Stimulated activated CD4-positive, alpha-beta T cell treated with anti-CD3 and anti-CD28 coated beads, TNF-alpha, amount 100 ng/mL, for 24 hours (primary cell): Measurements from ENCODE around the gene IL1RAP.

Experiments
- DNase-seq, 3 experiments: peaks; one replicate each; pipeline ENCODE4 v3.0.0-alpha.2; 2020; ENCODE audit warnings: low read depth in 3 of 3

IL1RAP gene

DNA sequence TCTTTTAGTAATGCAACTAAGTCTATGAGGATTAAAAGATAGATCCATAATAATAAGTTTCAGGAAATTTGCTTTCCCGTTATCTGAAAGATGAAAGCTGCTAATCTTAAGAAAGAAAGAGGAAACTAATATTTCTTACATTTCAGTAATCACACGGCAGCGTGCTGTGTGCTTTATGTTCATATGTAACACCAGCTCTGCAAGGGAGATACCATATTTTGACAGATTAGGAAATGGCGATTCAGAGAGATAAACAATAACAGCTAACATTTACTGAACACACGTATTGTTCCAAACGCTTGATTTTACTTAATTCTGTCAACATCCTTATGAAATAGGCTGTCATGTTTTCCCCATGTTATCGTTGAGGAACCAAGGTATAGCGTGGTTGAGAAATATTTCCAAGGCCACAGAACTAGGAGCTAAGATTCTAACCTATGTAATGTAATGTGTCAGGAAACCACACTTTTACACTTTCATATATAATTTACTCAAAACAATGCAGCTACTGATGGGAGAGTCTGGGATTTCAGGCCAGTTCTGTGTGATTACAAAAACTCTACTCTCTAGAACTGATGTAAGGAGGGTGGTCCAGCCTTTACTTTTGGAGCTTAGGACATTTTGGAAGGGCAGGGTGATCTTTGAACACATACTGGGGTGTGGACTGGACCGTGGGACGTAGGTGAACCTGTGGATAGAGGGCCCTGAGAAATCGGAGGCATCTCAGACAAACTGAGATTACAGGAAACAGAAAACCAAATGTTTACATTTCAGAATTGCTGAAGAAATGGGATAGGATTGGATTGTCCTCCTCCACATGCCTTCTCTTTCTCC lies 100.6 kb downstream of the IL1RAP start:
- no peak for DNase-seq

DNA sequence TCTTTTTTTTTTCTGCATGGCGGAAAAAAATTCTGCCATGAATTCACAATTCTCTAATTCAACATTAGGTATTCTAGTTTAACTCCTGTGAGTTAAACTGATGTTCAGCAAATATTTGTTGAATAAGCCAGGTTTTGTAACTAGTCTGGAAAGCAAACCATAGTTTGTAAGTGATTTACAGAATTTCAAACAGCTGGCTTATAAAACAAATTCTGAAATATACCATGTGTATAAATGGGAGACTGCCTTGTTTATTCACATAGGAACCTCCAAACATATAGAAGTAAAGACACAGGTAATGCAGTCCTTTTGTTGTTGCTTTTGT lies 101.1 kb downstream of the IL1RAP start:
- no peak for DNase-seq

DNA sequence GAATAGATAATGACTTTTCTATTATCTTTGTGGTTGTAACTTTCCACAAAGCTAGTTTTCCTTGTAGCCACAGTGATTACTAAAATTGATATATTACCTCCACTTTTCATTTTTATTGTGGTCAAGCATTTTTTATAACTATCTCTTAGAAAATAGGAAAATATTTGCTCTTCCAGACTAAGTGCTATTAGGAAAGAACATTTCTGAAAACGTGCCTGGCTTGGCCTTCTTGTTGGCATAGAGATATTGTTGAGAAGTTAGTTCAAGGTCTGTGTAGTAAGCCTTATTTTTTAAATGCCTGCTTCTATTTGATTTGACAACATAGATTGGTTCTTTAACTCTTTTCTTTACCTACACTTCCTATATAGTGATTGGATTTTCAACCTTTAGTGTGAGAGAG lies 101.7 kb downstream of the IL1RAP start:
- no peak for DNase-seq

DNA sequence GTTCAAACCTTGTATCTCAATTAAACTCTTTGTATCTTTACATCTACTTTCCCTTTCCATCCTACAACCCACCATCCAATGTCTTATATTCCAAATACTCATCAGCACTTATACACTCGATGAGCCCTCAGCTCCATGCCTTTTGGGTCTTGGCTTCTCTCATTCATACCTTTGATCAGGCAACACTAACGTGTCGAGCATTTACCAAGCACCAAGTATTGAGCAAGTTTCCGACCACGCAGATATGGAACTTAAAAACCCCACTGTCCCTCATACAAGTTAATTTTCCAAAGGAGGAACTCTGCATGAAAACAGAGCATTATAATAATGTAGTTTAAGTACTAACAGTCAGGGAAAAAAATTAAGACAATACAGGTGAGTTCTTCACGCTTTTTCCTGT lies 102.8 kb downstream of the IL1RAP start:
- DNase-seq: peak in 1 of 3 experiments; percentile 10

DNA sequence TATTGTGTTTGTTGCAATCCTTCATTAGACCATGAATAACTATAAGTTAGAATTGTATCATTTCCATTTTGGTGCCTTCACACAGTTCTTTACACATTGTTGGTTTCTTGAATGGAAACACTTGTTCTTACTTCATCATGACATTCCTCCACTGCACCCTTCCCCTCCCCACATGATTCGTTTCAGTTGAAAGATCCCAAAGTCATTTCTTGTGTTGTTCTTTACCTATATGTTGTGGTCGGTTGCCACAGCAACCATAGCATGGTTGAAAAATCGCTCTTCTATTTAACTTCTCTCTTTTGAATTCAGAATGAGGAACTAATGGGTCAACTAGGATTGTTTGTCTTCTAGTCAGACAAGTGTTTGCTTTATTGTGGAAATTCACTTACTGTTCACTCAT lies 103.3 kb downstream of the IL1RAP start:
- DNase-seq: peak in 1 of 3 experiments; percentile 14

DNA sequence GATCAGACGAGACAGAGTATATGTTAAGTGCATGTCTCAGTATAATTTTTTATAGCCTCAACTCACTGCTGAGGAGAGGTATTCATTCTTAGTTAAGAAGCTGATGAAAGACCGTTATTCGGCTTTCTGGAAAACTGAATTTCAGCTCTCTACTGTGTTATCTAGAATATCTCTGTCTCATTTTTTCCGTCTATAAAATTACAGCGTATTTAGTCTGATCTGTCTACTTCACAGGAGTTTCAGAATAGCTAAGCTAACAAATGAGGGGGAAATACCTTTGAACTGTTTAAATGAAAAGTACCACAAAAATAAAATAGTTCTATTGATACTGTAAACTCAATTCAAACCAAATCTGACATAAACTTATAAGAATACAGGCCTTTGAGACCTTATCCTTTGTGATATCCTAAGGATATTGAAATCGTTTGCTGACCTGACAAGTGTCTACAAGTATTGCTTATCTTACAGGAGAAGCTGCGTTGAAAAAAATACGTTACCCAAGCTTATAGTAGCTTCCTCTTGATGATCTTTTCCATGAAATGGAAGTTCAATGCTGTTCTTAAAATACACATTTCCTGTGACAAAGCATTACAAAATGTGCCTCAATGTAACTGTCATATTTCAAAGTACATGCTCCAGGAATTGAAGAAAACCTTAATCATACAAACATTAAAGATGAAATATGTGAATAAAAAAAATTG lies 104.6 kb downstream of the IL1RAP start:
- no peak for DNase-seq

GRCh38 chr3:190619353-190619752 lies 105.5 kb downstream of the IL1RAP start:
- no peak for DNase-seq

DNA sequence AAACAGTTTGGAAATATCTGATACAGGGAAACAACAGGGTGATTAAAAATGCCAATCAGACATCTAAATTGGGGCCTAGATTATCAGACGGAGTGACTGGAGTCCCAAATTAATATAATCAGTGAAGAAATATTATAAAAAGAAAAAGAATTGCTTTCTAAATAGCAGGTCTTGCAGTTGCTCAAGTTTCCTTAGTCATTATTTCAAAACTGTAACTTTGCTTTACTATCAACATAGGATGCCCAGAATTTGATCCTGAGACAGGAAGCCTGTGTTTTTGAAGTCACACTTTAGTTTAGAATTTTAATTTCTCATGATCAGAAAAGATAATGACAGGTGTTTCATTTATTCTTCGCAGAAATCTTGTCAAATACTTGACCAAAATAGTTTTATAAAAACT lies 105.9 kb downstream of the IL1RAP start:
- no peak for DNase-seq

GRCh38 chr3:190620886-190621608 lies 107.2 kb downstream of the IL1RAP start:
- no peak for DNase-seq

DNA sequence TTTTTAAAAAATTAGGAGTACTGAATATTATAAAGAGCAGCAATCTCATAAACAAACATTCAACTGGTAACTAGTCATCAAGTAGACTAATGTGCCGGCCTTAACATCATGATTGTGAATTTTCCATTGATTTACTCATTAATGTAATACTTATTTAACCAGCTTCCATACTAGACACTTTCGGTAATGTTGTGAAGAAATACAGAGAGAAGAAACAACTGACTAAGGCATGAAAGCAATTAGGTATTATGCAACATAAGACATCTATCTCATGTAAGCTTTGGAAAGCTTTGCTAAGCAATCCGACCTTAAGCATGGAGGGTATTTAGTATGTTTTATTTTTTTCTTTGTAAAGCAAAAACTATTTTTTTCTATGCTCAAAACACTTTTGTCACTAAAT lies 108.0 kb downstream of the IL1RAP start:
- DNase-seq: no peak

DNA sequence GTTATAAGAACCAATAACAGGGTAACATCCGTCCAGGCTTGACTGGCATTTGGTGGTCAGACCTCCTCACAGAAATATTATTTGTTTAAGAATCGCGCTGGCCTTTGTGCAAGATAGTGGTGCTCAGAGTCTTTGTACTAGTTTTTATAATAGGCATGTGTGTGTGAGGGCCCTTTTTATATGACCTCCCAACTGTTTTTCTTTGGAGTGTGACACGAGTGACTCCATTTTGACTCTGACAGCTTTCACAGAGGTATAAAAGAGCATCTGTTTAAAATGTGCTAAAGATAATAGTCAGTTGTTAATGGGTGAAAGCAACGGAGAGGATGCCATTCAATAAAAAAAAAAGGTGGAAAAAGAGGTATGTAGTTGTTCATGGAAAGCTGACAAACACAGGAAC lies 110.4 kb downstream of the IL1RAP start:
- no peak for DNase-seq

GRCh38 chr3:190626951-190627620 lies 113.2 kb downstream of the IL1RAP start:
- DNase-seq: no peak

- no peak for DNase-seq
These were observed 115.2 kb downstream of the IL1RAP start for GRCh38 chr3:190629088-190629487.

DNA sequence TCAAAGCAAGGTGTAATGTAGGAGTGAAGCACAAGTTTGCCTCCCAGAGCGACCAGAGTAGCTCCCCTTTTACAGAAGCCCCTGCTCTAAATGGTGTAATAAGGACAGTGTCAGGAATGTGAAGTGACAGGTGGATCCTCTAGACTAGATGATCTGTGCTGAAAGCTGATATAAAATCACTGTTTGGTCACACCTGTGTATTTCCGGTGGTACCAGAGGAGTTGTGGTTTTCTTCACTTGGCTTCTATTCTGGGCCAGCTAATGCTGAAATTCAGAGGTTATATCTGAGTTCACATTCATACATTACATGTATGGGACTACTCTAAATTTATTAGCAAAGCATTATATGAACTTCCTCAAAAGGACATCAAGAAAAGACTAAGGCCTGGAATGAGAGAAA lies 117.4 kb downstream of the IL1RAP start:
- DNase-seq: no peak

DNA sequence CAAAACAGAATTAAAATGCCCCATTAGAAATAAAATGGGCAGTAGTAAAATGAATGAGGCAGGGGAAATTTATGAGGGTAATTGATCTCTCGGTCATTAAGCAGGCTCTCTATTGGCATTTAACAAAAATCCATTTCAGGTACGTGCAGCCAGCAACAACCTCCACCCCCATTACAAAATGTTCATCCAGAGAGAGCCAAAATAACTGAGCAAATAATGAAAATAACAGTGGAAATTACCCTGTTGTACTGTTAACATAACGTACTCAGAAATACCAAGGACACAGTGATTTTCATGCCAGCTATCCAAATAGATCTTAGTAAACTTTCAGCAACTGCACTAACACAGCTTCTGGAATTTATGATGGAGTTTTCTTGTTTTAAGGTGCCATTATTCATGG lies 127.7 kb downstream of the IL1RAP start:
- DNase-seq: no peak

DNA sequence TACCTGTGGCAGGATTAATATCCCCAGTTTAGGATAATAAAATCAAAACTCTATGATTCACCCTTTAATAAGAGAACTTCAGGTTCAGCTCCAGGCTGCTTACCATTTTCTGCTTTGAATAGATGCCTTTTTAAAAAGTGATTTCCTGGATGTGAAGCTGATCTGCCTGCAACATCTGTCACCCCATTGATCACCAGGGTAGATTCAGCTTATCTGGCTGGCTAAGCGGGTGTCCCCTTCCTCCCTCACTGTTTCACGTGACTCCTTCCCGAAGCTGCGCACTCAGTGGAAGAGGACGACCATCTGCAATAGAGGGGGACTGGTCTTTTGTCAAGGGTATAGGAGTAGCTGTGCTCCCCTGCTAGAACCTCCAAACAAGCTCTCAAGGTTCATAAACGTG lies 128.1 kb downstream of the IL1RAP start:
- DNase-seq: no peak

DNA sequence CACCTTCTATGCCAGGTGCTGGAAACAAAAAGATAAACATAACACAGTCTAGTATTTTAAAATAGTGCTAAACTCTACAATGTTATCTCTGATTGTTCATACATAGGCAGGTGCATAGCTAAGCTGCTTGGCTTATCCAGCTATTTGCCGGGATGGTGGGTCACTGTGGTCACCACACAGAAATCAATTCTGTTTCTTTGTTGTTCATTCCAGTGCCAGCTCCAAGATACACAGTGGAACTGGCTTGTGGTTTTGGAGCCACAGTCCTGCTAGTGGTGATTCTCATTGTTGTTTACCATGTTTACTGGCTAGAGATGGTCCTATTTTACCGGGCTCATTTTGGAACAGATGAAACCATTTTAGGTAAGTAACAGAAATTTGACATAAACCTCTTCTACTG lies 130.2 kb downstream of the IL1RAP start:
- DNase-seq: no peak

DNA sequence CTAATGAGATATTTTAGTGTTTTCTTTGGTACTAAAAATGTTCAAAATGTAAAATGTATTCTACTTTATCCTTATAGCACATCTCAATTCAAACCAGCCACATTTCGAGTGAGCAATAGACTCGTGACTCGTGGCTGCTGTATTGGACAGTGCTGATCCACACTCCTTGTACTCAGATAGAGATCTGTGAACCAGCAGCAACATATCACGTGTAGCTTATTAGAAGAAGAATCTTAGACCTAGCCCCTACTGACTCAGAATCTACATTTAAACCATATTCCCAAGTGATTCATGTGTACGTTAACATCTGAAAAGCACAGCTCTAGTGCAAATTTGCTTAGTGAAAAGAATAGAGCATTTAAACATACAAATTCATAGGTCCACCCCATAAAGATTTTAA lies 130.9 kb downstream of the IL1RAP start:
- no peak for DNase-seq

DNA sequence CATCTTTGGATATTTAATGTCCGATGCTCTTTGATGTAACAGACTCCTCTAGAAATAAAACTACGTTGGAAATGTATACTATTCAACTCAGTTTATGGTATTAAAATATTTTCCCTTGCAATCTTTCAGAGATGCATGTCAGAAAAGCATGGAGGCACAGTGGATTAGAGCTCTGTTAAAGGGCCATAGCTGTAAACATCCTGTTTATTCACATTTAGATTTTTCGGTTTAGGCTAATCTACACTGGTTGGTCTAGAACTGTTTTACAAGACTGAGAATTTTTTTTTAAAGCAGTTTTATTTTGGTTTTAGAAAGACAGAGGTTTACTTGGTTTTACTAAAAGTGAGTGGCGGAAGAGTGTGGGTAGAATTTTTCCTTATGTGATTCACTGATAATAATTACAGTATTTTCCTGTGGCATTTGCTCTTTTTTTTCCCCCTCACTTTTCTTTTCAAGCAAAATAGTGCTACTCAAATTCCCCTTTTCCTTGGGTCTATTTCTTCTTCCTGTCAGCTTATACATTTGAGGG lies 132.1 kb downstream of the IL1RAP start:
- no peak for DNase-seq

- no peak for DNase-seq
These were observed 133.1 kb downstream of the IL1RAP start for GRCh38 chr3:190646996-190647395.

- no peak for DNase-seq
These were observed 142.0 kb downstream of the IL1RAP start for GRCh38 chr3:190655933-190656332.

GRCh38 chr3:190658106-190658505 lies 144.2 kb downstream of the IL1RAP start:
- no peak for DNase-seq
